Ammon's horn (tissue), 1 donor: ENCODE measurements around the gene CDC42BPA.
A peak's percentile ranks its signal among the peaks of the same experiment; 100 is the strongest.

Experiments
- DNase-seq: peaks from one replicate; pipeline ENCODE4 v3.0.0-alpha.2; 2016; ENCODE audit warnings: low spot score

The CDC42BPA gene

GRCh38 chr1:226993814-226994585, 324.3 kb downstream of the CDC42BPA start:
- no peak for DNase-seq

DNA sequence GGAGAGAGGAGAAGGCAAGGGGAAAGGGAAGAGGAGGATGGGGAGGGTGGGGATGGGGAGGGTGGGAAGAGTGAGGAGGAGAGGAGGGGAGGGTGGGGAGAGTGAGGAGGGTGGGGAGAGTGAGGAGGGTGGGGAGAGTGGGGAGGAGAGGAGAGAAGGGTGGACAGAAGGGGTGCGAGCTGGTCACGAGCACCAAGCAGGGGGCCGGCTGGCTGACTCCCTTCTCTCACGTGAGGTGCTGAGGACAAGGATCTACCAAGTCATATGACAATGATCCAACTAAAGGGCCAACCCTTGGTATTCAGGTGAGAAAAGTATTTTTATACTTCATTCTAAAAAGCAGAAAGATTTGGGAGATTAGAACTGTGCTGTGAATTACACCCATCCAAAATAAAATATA, 326.4 kb downstream of the CDC42BPA start:
- DNase-seq: no peak

GRCh38 chr1:226990133-226990716, 328.1 kb downstream of the CDC42BPA start:
- DNase-seq: no peak

DNA sequence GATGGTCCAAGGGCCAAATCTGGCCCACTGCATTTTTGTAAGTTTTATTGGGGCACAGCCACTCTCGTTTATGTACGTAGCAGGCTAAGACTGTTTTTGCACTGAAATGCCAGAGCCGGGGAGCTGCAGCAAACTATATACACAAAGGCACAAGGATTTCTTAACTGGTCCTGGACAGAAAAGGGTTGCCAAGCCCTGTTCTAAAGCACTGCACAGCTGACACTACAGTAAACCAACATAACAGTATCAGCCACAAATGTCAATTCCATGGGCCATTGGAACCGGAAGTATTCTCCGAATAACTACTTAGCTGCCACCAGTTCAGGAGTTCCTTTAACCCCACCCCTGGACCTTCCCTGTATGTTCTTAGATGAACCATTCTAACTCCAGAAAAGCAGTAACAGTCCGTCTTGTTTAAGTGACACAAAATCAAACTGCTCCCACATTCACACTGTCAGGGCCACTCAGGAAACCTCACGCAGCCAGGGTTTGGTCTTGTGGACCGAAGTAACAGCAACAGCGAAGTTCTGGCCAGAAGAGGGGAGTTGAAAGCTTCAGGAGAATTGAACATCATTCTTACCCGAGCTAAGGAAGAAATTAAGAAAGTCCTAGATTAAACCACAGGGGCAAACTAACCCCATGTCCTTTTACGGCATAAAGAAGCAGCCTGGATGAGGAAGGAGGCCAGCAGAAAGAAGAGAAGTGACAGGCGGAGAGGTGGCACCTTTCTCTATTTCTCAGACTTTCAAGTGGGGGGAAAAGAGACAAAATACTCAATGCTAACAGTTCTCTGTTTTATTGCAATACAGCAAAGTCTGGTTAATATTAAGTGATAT, 329.0 kb downstream of the CDC42BPA start:
- DNase-seq: no peak

GRCh38 chr1:226988334-226988666, 330.0 kb downstream of the CDC42BPA start:
- DNase-seq: peak; percentile 69

GRCh38 chr1:226987623-226988333, 330.5 kb downstream of the CDC42BPA start:
- DNase-seq: no peak

GRCh38 chr1:226987179-226987536, 331.1 kb downstream of the CDC42BPA start:
- DNase-seq: no peak

DNA sequence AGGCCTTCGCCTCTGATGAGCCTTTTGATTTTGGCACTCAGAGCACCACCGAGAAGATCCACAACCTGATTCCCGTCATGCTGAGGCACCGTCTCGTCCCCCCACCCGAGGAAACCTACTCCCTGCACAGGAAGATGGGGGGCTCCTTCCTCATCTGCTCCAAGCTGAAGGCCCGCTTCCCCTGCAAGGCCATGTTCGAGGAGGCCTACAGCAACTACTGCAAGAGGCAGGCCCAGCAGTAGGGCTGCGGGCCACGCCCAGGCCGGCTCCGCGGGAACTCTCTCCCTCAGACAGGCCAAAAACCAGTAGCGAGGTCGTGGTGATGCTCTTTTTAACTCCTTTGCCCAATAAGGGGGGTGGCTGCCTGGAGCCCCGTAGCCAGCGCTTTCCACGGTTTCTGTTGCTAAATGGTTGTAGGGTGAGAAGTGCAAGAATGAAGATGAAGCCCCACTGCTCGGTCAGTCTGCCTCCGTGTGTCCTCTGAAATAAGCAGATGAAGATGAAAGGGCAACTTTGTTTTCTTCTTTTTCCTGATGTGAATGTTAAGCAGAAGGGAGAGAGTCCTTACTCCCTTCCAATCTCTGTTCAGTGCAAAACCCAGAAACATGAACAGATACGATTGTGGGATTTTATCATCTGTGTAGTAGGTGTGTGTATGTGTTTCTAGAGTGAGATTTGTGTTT, 331.7 kb downstream of the CDC42BPA start:
- no peak for DNase-seq

GRCh38 chr1:226985839-226986463, 332.3 kb downstream of the CDC42BPA start:
- DNase-seq: no peak

GRCh38 chr1:226985239-226985838, 333.0 kb downstream of the CDC42BPA start:
- no peak for DNase-seq

DNA sequence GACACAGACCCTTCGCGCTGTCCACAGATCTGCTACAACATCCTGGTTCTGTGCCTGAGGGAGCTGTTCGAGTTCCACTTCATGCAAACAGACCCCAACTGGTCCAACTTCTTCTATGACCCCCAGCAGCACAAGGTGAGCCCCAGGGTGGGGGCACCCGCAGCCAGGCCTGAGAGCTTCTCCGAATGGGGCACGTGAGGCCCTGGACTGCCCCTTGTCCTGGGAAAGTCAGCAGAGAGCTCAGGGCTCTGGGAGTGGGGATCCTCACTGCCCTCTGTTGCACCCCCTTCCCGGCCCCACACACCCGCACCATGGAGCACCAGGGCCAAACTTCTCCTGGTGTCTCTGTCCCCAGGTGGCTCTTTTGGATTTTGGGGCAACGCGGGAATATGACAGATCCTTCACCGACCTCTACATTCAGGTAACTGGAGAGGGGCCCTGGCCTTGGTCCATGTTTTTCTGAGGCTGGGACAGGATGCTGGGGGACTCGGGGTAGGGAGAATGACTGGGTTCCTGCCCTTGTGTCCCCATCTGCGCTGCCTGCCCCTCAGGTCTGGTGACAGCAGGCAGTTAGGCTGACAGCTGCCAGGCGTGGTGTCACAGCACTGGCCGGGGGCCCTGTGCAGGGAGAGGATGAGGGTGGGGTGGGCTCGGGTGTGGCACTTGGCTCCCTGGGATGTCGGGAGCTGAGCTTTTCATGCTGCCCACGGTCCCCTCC, 333.6 kb downstream of the CDC42BPA start:
- no peak for DNase-seq

GRCh38 chr1:226983992-226984364, 334.3 kb downstream of the CDC42BPA start:
- DNase-seq: no peak

- no peak for DNase-seq
Measured at GRCh38 chr1:226983247-226983991, 334.9 kb downstream of the CDC42BPA start.

DNA sequence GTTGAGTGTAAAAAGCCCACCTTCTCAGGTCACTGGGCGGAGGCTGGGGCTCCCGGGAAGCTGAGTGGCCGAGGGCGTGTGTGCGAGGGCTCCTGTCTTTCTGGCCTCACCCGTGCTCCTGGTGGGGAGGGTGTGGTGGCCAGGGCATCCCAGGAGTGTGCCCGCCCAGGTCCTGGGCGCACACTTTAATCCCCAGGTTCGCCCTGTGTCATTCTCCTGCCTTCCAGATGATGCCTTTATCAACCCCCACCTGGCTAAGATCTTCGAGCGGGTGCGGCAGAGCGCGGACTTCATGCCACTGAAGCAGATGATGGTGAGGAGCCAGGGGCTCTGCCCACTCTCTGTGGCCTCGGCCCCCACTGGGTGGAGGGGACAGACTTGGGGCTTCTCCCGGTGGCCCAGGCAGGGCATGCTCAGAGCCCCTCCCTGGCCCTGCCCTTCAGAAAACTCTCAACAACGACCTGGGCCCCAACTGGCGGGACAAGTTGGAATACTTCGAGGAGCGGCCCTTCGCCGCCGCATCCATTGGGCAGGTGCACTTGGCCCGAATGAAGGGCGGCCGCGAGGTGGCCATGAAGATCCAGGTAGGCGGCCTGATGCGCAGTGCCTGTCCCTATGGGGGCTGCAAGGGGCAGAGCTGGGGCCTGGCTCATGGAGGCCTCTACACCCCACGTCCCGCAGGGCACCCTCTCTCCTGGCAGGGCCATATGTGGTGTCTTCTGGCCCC, 335.7 kb downstream of the CDC42BPA start:
- DNase-seq: no peak

DNA sequence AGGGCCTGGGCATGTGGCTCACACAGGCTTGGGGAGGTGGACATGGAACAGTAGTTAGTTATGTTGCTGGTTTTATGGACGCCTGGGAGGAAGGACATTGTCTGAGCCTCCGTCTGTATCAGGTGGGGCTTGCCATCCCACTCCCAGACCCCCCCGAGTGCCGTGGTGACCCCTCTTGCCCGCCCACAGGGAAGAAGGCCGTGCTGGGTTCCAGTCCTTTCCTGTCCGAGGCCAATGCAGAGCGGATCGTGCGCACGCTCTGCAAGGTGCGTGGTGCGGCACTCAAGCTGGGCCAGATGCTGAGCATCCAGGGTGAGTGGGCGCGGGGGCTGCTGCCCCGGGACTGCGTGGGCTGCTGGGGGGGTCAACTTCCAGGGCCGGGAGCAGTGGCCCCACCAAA, 336.5 kb downstream of the CDC42BPA start:
- DNase-seq: no peak

DNA sequence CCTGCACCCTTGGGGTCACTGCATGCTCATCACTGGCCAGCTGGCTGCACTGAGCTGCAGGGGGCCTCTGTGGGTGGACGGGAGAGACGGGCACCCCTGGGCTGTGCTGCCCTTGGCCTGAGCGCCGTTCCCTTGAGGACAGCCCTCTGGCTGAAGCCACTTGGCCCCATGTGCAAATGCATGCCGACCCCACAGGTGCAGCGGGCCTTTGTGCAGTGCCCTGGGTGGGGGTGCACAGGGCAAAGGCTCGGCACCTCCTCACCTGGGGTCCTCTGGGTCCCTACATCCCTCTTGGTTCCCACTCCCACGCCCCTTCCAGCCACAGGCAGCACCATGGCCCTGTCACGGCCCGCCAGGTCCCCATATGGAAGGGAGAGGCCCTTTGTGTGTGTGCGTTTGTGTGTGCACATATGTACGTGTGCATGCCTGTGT, 336.9 kb downstream of the CDC42BPA start:
- DNase-seq: no peak

- no peak for DNase-seq
Measured at GRCh38 chr1:226980565-226981385, 337.5 kb downstream of the CDC42BPA start.

- no peak for DNase-seq
Measured at GRCh38 chr1:226980122-226980560, 338.2 kb downstream of the CDC42BPA start.
